ENCODE measurements around the gene IST1. TPM values are rescaled to one million over a fixed set of nuclear protein-coding genes. Genes with fewer than 3 reads are reported as not detected.

Gene IST1
- total RNA-seq, 1 donor from 2014 or later: 200 TPM

DNA sequence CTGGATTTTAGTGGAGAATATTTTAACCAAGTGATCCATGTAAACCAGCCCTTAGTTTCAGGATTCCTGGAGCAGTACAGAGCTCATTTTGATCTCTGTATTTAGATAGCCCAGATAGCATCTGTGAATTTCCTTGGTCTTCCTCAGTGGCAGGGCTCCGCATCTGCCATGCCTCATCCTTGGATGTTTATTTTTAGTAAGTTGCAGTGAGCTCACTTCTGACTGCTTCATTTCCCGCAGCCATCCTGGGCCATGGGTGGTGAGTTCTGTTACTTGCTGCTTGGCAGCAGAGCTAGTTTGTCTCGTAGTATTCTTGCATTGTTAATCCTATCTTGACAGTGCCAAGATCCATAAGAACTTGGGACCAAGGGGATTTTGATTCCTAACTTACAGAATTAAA is 33.7 kb downstream of the IST1 start:
- TF ChIP-seq, protein P1, sequence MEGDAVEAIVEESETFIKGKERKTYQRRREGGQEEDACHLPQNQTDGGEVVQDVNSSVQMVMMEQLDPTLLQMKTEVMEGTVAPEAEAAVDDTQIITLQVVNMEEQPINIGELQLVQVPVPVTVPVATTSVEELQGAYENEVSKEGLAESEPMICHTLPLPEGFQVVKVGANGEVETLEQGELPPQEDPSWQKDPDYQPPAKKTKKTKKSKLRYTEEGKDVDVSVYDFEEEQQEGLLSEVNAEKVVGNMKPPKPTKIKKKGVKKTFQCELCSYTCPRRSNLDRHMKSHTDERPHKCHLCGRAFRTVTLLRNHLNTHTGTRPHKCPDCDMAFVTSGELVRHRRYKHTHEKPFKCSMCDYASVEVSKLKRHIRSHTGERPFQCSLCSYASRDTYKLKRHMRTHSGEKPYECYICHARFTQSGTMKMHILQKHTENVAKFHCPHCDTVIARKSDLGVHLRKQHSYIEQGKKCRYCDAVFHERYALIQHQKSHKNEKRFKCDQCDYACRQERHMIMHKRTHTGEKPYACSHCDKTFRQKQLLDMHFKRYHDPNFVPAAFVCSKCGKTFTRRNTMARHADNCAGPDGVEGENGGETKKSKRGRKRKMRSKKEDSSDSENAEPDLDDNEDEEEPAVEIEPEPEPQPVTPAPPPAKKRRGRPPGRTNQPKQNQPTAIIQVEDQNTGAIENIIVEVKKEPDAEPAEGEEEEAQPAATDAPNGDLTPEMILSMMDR (IDR thresholded peaks at IDR 0.05): no peak
- peaks cover 38% of the 10 kb centered on the region for H3K4me1 ChIP-seq
- intact Hi-C loops (cut with DNase I): no loop called here
- no peak overlapping the region for H3K4me3 ChIP-seq
- H3K9me3 ChIP-seq: no peaks in the 10 kb centered on the region
- no peaks in the 10 kb centered on the region for H3K27me3 ChIP-seq (ENCODE audit: low read depth)
- H3K36me3 ChIP-seq: peaks cover 82% of the 10 kb centered on the region
- ATAC-seq (no peak), DNase-seq (no peak)
- H3K27ac ChIP-seq: peak overlapping the region; percentile 53

DNA sequence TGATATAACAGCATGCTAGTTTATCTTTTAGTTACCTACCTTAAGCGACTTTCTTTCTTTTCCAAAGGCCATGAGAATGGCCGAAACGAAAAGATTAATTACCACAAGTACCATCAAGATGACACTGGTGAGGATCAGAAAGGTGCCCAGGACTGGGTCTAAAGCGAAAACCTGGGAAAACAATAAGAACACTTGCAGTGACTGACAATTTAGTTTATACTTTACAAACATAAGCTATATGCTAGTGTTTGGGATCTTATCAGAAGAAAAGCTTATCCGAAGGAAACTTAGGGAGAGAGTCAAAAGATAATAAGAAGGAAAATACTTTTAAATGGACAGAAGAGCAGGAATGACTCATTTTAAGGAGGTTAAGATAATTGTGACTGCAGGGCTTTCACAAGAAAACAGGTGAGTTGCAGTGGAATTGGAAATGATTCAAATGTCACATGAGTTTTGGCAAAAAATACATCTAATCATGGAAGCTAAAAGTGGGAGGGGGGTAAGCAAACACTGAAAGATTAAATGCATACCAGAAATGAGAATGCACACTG is 34.8 kb downstream of the IST1 start:
- no peak overlapping the region for H3K27ac ChIP-seq
- no peaks in the 10 kb centered on the region for H3K9me3 ChIP-seq
- H3K36me3 ChIP-seq: peaks cover 83% of the 10 kb centered on the region
- peaks cover 33% of the 10 kb centered on the region for H3K4me1 ChIP-seq
- TF ChIP-seq, protein P1 (IDR thresholded peaks at IDR 0.05): no peak
- ATAC-seq (no peak), DNase-seq (no peak)
- no peak overlapping the region for H3K4me3 ChIP-seq
- intact Hi-C loops (cut with DNase I): no loop called here
- no peaks in the 10 kb centered on the region for H3K27me3 ChIP-seq (ENCODE audit: low read depth)

DNA sequence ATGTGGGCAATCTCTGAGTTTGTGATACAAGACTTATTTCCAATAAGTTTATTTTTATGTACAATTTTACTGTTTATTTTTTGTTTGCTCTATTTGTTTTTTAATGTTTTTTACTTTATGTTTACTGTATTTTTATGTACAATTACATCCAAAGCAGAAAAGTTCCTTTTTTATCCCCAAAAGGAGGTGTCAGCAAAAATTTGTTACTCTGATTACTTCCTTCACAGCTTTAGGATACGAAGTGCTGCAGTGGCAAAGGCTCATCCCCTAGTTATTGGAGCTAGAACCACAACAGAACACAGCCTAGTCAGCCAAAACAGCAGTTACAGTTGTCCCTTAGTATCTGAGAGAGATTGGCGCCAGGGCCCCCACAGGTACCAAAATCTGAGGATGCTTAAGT is 35.7 kb downstream of the IST1 start:
- H3K4me1 ChIP-seq: peaks cover 33% of the 10 kb centered on the region
- DNase-seq (no peak), ATAC-seq (no peak)
- H3K27ac ChIP-seq: no peak overlapping the region
- intact Hi-C loops (cut with DNase I): no loop called here
- no peaks in the 10 kb centered on the region for H3K9me3 ChIP-seq
- TF ChIP-seq, protein P1 (IDR thresholded peaks at IDR 0.05): no peak
- H3K4me3 ChIP-seq: no peak overlapping the region
- peaks cover 82% of the 10 kb centered on the region for H3K36me3 ChIP-seq
- no peaks in the 10 kb centered on the region for H3K27me3 ChIP-seq (ENCODE audit: low read depth)

DNA sequence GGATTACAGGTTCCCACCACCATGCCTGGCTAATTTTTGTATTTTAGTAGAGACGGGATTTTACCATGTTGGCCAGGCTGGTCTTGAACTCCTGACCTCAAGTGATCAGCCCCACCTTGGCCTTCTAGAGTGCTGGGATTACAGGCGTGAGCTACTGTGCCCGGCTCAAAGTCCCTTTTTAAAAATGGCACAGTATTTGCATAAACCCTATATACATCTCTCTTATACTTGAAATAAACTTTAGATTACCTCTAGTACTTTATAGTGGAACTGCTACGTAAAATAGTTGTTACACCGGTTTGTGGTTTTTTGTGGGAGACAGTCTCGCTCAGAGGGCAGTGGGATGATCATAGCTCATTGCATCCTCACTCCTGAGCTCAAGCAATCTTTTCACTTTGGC is 36.3 kb downstream of the IST1 start:
- Histone ChIP-seq H3K4me3 (no peak overlapping the region), H3K27ac (no peak overlapping the region), H3K4me1 (peaks cover 31% of the 10 kb centered on the region), H3K36me3 (peaks cover 76% of the 10 kb centered on the region), H3K27me3 (ENCODE audit: low read depth) (no peaks in the 10 kb centered on the region), H3K9me3 (no peaks in the 10 kb centered on the region)
- TF ChIP-seq, protein P1 (IDR thresholded peaks at IDR 0.05): no peak
- no peak for ATAC-seq
- intact Hi-C loops (cut with DNase I): no loop called here
- no peak for DNase-seq

DNA sequence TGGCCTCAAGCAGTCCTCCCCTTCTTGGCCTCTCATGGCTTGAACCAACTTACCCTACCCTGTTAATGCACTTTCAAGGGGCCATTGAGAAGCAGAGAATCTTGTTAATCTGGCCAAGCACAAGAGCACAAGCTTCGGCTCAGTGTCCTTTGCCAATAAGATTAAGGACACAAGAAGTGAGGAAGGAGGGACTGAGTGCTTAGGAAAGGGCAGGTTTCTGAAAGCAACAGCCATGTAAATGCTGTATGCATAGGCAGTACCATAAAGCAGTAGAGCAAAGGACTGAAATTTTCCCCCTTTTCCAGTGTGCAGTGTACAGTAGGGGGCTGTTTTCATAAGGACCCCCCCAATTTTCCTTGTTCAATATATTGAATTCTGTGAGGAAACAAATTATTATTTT is 37.7 kb downstream of the IST1 start:
- Histone ChIP-seq H3K36me3 (peaks cover 62% of the 10 kb centered on the region), H3K27ac (no peak overlapping the region), H3K27me3 (ENCODE audit: low read depth) (no peaks in the 10 kb centered on the region), H3K9me3 (no peaks in the 10 kb centered on the region), H3K4me3 (no peak overlapping the region), H3K4me1 (peaks cover 17% of the 10 kb centered on the region)
- TF ChIP-seq, protein P1 (IDR thresholded peaks at IDR 0.05): no peak
- ATAC-seq (no peak), DNase-seq (no peak)
- intact Hi-C loops (cut with DNase I): no loop called here
